ENCODE data around the gene CAPN12. TPM values are rescaled to one million over a fixed set of nuclear protein-coding genes. Genes with fewer than 3 reads are reported as not detected.

The CAPN12 gene
- polyA plus RNA-seq, 1 donor (not counting 4 experiments of a cell fraction or from before 2014, with no cell fraction given): 5.6 TPM

DNA sequence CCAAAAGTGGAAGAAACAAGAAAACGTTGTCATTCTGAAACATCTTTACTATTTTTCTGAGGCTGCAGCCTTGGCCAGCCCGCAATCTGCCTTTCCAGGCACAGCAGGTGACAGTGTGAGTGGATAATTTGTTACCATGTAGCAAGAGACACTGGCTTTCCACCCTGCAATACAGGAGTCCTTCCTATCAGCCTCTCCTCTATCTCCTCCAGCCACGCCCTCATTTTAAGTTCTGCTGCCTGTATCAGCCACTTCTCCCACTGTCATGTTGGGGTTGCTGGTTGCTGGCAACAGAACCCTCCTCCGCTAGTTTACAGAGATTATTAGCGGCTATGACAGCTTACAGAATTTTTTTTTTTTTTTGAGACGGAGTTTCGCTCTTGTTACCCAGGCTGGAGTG lies 36.8 kb upstream of the CAPN12 start:
- Histone ChIP-seq H3K36me3 (ENCODE audit: control insufficient read depth in 2 of 2, extremely low read depth in 1 of 2, insufficient read depth in 2 of 2, low read length in 2 of 2) (no peaks in the 10 kb centered on the region), H4K20me1 (ENCODE audit: control insufficient read depth, extremely low read depth, insufficient read depth, low read length) (no peaks in the 10 kb centered on the region), H3K4me1 (ENCODE audit: control insufficient read depth, extremely low read depth, insufficient read depth, low read length) (no peaks in the 10 kb centered on the region), H3K27me3 (ENCODE audit: control insufficient read depth, extremely low read depth, insufficient read depth, low read length) (no peaks in the 10 kb centered on the region), H3K9me1 (ENCODE audit: control insufficient read depth, extremely low read depth, insufficient read depth, low read length) (no peaks in the 10 kb centered on the region), H3K4me3 (ENCODE audit: control insufficient read depth in 2 of 3, extremely low read depth in 1 of 3, insufficient read depth in 2 of 3, low read depth in 1 of 3, low read length in 3 of 3) (no peak overlapping the region), H3K27ac (ENCODE audit: control insufficient read depth, insufficient read depth, low read length) (no peak overlapping the region), H3K4me2 (ENCODE audit: control insufficient read depth, extremely low read depth, insufficient read depth, low read depth, low read length) (no peak overlapping the region), H2AFZ (ENCODE audit: control insufficient read depth, low read length) (no peak overlapping the region), H3K79me2 (ENCODE audit: control insufficient read depth, insufficient read depth, low read length) (no peaks in the 10 kb centered on the region), H3K9me3 (ENCODE audit: control insufficient read depth, low read depth, low read length) (no peaks in the 10 kb centered on the region), H3K9ac (ENCODE audit: control insufficient read depth, extremely low read depth, insufficient read depth, low read length) (no peak overlapping the region)
- FAIRE-seq (no peak), DNase-seq (ENCODE audit: low read depth, low spot score) (no peak)
- dilution Hi-C loops (cut with MboI; ENCODE audit: extremely low pct_ligation_motif_present, low sequenced_read_pairs): no loop called here
- no peak for TF ChIP-seq EZH2 (IDR thresholded peaks at IDR 0.05; ENCODE audit: low read length)
- TF ChIP-seq, protein P1, sequence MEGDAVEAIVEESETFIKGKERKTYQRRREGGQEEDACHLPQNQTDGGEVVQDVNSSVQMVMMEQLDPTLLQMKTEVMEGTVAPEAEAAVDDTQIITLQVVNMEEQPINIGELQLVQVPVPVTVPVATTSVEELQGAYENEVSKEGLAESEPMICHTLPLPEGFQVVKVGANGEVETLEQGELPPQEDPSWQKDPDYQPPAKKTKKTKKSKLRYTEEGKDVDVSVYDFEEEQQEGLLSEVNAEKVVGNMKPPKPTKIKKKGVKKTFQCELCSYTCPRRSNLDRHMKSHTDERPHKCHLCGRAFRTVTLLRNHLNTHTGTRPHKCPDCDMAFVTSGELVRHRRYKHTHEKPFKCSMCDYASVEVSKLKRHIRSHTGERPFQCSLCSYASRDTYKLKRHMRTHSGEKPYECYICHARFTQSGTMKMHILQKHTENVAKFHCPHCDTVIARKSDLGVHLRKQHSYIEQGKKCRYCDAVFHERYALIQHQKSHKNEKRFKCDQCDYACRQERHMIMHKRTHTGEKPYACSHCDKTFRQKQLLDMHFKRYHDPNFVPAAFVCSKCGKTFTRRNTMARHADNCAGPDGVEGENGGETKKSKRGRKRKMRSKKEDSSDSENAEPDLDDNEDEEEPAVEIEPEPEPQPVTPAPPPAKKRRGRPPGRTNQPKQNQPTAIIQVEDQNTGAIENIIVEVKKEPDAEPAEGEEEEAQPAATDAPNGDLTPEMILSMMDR (optimal IDR thresholded peaks at IDR 0.05 in 1 of 3, IDR thresholded peaks at IDR 0.05 in 1 of 3, conservative IDR thresholded peaks at IDR 0.05 in 1 of 3; ENCODE audit: extremely low read depth in 1 of 3, insufficient read depth in 2 of 3, low read length in 3 of 3): no peak

DNA sequence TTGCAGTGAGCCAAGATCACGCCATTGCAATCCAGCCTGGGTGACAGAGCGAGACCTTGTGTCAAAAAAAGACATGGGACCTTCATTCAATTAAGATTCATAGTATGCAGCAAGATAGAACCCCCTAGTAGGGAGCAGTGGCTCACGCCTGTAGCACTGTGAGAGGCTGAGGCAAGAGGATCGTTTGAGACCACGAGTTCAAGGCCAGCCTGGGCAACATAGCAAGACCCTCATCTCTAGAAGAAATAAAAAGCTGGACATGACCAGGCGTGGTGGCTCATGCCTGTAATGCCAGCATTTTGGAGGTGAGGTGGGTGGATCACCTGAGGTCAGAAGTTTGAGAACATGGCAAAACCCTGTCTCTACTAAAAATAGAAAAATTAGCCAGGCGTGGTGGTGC lies 36.2 kb upstream of the CAPN12 start:
- no peak for DNase-seq (ENCODE audit: low read depth, low spot score)
- dilution Hi-C loops (cut with MboI; ENCODE audit: extremely low pct_ligation_motif_present, low sequenced_read_pairs): no loop called here
- Histone ChIP-seq H3K27ac (ENCODE audit: control insufficient read depth, insufficient read depth, low read length) (no peak overlapping the region), H3K4me2 (ENCODE audit: control insufficient read depth, extremely low read depth, insufficient read depth, low read depth, low read length) (no peak overlapping the region), H3K4me3 (ENCODE audit: control insufficient read depth in 2 of 3, extremely low read depth in 1 of 3, insufficient read depth in 2 of 3, low read depth in 1 of 3, low read length in 3 of 3) (no peak overlapping the region), H3K27me3 (ENCODE audit: control insufficient read depth, extremely low read depth, insufficient read depth, low read length) (no peaks in the 10 kb centered on the region), H4K20me1 (ENCODE audit: control insufficient read depth, extremely low read depth, insufficient read depth, low read length) (no peaks in the 10 kb centered on the region), H3K9me1 (ENCODE audit: control insufficient read depth, extremely low read depth, insufficient read depth, low read length) (no peaks in the 10 kb centered on the region), H2AFZ (ENCODE audit: control insufficient read depth, low read length) (no peak overlapping the region), H3K4me1 (ENCODE audit: control insufficient read depth, extremely low read depth, insufficient read depth, low read length) (peaks cover 3% of the 10 kb centered on the region), H3K9me3 (ENCODE audit: control insufficient read depth, low read depth, low read length) (no peaks in the 10 kb centered on the region), H3K9ac (ENCODE audit: control insufficient read depth, extremely low read depth, insufficient read depth, low read length) (no peak overlapping the region), H3K36me3 (ENCODE audit: control insufficient read depth in 2 of 2, extremely low read depth in 1 of 2, insufficient read depth in 2 of 2, low read length in 2 of 2) (no peaks in the 10 kb centered on the region), H3K79me2 (ENCODE audit: control insufficient read depth, insufficient read depth, low read length) (no peaks in the 10 kb centered on the region)
- no peak for FAIRE-seq
- TF ChIP-seq, protein P1 (optimal IDR thresholded peaks at IDR 0.05 in 1 of 3, IDR thresholded peaks at IDR 0.05 in 1 of 3, conservative IDR thresholded peaks at IDR 0.05 in 1 of 3; ENCODE audit: extremely low read depth in 1 of 3, insufficient read depth in 2 of 3, low read length in 3 of 3): no peak
- no peak for TF ChIP-seq EZH2 (IDR thresholded peaks at IDR 0.05; ENCODE audit: low read length)
